GM21529 (cell line): ENCODE data around the gene AFAP1L2.

Experiments
- ATAC-seq: cut with Tn5 transposase; IDR thresholded peaks from one replicate; pipeline ENCODE4 v1.9.1; 2021; ENCODE audit not compliant: unreplicated experiment

AFAP1L2 gene

DNA sequence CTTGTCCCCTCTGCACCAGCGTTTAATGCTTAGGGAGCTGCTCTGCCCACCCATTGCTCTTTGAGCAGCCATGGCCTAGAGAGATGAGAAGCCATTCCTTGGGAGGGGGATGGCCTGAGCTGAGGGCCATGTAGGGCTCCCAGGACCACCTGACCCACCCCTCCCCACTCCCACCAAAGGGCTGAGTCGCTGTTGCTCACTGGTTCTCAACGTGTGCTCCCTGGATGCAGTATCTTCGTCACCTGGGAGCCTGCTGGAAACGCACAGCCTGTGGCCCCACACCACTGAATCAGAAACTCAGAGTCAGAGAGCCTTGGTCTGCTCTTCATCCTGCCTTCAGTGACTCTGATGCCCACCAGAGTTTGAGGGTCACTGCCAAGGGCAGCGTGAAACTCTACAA, 128.2 kb downstream of the AFAP1L2 start:
- ATAC-seq, result no peak

GRCh38 chr10:114274616-114275453, 129.5 kb downstream of the AFAP1L2 start:
- no peak for ATAC-seq

GRCh38 chr10:114273910-114274309, 130.4 kb downstream of the AFAP1L2 start:
- no peak for ATAC-seq

- no peak for ATAC-seq
These were observed 131.6 kb downstream of the AFAP1L2 start for GRCh38 chr10:114272696-114273095.

DNA sequence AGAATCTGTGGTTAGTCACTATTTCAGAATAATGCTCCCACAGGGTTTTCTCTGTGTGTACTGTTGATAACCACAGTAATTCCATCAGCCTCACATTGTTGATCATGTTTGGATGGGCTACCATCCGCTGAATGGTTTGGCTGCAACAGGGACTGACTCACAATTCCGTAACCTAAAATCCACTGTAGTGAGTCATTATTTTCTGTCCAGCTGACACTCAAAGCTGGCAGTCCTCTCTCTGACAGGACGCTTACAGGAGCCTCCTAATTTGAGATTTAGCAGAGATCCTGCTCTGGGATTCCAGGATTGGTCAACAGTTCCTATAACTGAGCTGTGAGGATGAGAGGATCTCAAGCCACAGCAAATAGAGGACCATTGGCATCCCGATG, 132.5 kb downstream of the AFAP1L2 start:
- no peak for ATAC-seq

- no peak for ATAC-seq
These were observed 133.1 kb downstream of the AFAP1L2 start for GRCh38 chr10:114271075-114271778.

DNA sequence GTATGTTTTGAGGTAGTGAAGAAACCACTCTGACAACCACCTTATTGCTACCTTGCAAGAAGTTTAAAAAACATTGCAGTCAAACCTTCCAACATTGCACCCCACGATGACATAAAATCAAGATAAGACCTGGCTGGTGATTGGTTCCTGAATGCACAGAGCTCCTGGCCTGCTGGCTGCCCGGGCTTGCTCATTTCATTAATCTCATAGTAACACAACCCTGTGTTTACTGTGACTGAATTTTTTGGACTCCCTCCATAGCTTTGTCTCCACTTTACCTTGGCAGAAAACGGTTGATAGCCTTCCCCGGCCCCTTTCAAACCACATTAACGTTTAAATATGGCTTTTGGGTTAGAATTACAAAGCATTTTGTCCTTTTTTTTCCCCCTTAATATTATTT, 137.8 kb downstream of the AFAP1L2 start:
- no peak for ATAC-seq

DNA sequence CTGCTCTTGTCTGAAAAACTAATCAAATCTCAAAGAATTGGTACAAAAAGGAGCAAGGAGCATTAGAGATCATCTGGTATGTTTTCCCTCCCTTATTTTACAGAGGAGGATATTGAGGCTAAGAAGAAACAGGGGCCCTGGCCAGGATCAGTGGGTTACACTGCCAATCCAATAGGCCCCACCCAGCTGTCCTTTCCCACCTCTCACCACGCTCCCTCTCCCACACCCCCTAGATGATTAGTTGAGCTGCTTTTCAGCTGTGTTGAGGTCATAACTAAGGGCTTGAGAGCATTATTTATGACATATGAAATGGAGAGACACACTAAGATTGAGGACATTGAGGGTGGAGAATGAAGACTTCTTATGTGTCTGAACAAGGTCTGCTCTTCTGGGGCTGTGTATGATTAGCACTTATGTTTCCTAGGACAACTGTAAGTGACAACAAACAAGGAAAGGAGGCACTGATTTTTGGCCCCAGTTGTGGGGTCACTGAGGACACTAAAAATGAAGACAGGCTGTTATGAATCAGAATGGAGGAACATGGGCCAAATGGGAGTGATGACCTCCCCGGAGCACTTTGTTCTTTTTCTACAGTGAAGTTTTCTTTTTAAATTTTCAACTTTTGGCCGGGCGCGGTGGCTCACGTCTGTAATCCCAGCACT, 138.8 kb downstream of the AFAP1L2 start:
- ATAC-seq, result no peak

GRCh38 chr10:114262496-114262895, 141.8 kb downstream of the AFAP1L2 start:
- ATAC-seq, result no peak

DNA sequence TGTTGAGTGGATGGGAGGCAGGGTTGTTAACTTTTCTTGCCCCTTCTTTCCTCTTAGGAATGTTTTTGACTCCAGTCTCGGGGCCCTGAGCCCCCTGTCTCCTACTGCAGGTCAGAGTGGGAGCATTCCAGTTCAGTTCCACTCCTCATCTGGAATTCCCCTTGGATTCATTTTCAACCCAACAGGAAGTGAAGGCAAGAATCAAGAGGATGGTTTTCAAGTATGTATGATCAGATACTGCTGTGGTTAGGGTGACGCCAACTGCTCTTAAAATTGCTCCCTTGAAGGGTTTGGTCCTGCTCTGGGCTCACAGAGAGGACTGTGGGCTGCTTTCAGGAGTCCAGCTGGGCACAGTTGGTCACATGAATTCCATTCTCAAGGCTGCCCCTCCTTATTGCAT, 143.2 kb downstream of the AFAP1L2 start:
- no peak for ATAC-seq

GRCh38 chr10:114260366-114260765, 143.9 kb downstream of the AFAP1L2 start:
- no peak for ATAC-seq

GRCh38 chr10:114259824-114260223, 144.5 kb downstream of the AFAP1L2 start:
- ATAC-seq, result no peak

GRCh38 chr10:114258274-114258840, 145.9 kb downstream of the AFAP1L2 start:
- ATAC-seq, result no peak

DNA sequence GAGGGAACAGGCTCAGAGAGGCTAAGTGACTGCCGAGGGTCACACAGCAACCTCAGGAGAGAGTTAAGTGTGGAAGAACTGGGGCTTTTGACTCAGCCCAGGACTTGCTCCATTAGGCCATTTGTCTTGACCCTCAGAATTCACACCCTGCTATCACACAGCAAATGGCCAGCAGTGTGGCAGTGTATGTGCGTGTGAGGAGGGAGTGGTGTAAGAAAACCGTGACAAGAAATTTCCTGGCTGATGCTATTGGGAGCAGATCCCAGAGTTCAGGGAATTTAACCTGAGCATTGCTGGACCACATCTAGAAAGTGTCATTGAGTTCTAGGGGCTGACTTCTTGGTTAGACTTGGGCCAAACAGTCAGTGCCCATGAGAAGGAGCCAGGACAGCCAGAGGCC, 146.8 kb downstream of the AFAP1L2 start:
- no peak for ATAC-seq

GRCh38 chr10:114256822-114257221, 147.5 kb downstream of the AFAP1L2 start:
- no peak for ATAC-seq

GRCh38 chr10:114256008-114256765, 148.1 kb downstream of the AFAP1L2 start:
- ATAC-seq, result no peak

DNA sequence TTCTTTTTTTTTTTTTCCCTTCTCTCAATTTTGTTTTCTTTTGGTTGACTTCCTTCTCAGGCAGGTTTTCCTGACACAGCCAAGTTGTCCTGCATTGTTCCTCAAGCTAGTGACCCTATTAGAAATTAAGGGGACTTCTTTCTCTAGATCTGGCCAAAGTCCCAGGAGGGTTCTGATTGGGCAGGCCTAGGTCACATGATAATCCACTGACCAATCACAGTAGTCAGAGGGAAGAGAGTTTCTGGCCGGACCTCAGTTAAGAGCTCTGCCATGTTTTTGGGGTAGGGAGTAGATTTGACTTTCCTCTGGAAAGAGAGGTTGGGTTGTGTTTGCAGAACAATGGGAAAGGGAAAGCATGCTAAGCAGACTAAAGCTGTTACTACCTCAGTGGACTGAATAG, 149.1 kb downstream of the AFAP1L2 start:
- ATAC-seq, result no peak

DNA sequence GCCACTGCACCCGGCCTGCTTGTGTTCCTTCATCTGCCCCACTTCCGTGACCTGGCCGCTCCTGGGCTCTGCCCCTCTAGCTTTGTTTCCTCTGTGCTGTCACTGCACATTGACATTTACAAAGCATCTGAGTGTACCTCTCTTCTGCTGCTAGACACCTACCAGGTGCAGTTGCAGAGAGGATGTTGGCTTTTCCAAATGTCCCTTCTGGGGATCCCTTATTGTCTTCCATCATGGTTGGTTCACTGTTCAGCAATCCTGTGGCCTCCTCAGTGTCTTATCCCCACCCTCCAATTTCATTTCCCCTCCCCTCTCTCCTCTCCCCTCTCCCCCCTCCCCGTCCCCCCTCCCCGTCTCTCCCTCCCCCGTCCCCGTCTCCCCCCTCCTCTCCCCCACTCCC, 151.4 kb downstream of the AFAP1L2 start:
- no peak for ATAC-seq

GRCh38 chr10:114252092-114252491, 152.2 kb downstream of the AFAP1L2 start:
- no peak for ATAC-seq

GRCh38 chr10:114250716-114251115, 153.6 kb downstream of the AFAP1L2 start:
- ATAC-seq, result no peak

- ATAC-seq, result no peak
These were observed 154.1 kb downstream of the AFAP1L2 start for GRCh38 chr10:114250236-114250635.
